Suprapubic skin (tissue), 4 donors: ENCODE measurements around the gene TEX51. TPM values are rescaled to one million over a fixed set of nuclear protein-coding genes. Genes with fewer than 3 reads are reported as not detected.

ENCODE experiments used
- DNase-seq, 2 donors: peaks; one replicate each; pipeline ENCODE4 v3.0.0-alpha.2; 2019; ENCODE audit warnings: low spot score in 2 of 2
- H3K27ac ChIP-seq: fragments of 200-600 bp; sonication (generic); one replicate; pipeline ENCODE4 v1.5.1; 2019
- H3K27me3 ChIP-seq: fragments of 200-600 bp; sonication (generic); one replicate; pipeline ENCODE4 v1.5.1; 2019
- H3K36me3 ChIP-seq: fragments of 200-600 bp; sonication (generic); one replicate; pipeline ENCODE4 v1.5.1; 2019
- H3K4me1 ChIP-seq: fragments of 200-600 bp; sonication (generic); one replicate; pipeline ENCODE4 v1.5.1; 2019
- H3K4me3 ChIP-seq: fragments of 200-600 bp; sonication (generic); one replicate; pipeline ENCODE4 v1.5.1; 2019; ENCODE audit warnings: mild to moderate bottlenecking
- H3K9me3 ChIP-seq: fragments of 200-600 bp; sonication (generic); one replicate; pipeline ENCODE4 v1.5.1; 2019
- EP300 ChIP-seq: sonication (generic); formaldehyde crosslinking; IDR thresholded peaks from one replicate; pipeline ENCODE4 v1.6.1; 2017; ENCODE audit warnings: antibody characterized with exemption
- POLR2A ChIP-seq, 2 donors: fragments of 450-650 bp; IDR thresholded peaks; one replicate each; pipeline ENCODE4 v1.6.1; 2017; ENCODE audit warnings: antibody characterized with exemption in 2 of 2, mild to moderate bottlenecking in 2 of 2, moderate library complexity in 2 of 2
- POLR2AphosphoS5 ChIP-seq, 3 donors: sonication (generic); formaldehyde crosslinking; IDR thresholded peaks; one replicate each; pipeline ENCODE4 v1.6.1; 2017; ENCODE audit warnings: antibody characterized with exemption in 3 of 3
- WGBS: methylation state at CpG from one replicate; pipeline ENCODE4 v1.1.5; 2018; 5-methylcytosine and 5-hydroxymethylcytosine counted together
- total RNA-seq, 4 donors: library from RNA; depleted of rRNA; stranded (reverse); fragments of >200 nt; gene quantifications; one replicate each; pipeline ENCODE4 v1.1.0, GENCODE V29; 2016
- TF ChIP-seq, protein P1 (sequence below), 2 donors: fragments of 200-600 bp in 1 of 2; fragments of 450-650 bp in 1 of 2; sonication (generic) in 1 of 2; IDR thresholded peaks; one replicate each; pipeline ENCODE4 v1.5.1; 2016 to 2019; ENCODE audit warnings: antibody characterized with exemption in 2 of 2, mild to moderate bottlenecking in 1 of 2, moderate library complexity in 1 of 2

TEX51 gene
- total RNA-seq, 4 donors from 2014 or later, result not detected

DNA sequence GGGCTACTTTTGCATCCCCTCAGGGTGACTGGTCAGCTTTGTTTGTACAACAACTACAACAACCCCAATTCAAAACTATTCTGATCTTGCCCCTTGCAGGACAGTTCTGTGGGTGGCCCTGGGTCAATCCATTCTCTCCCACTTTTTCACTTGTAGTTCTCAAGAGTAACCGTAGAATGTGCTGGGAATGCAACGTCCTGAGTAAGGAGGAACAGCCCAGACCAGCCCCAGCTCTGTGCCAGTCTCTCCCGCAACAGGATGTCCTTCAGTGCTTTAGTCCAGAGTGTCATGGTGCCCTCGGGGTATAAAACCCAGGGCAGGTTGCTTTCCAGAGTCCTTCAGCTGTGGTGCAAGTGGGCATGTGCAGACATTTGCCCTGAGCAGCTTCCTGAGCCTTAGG is 22.1 kb upstream of the TEX51 start:
- H3K27ac ChIP-seq, result no peak overlapping the region
- WGBS, result 67% methylated on average over 4 of the region's 4 CpGs
- no peaks in the 10 kb centered on the region for H3K4me1 ChIP-seq
- peak in 1 of 2 donors; percentile 14 for DNase-seq
- no peaks in the 10 kb centered on the region for H3K36me3 ChIP-seq
- no peak overlapping the region for H3K4me3 ChIP-seq
- peaks cover 4% of the 10 kb centered on the region for H3K9me3 ChIP-seq
- peaks cover 6% of the 10 kb centered on the region for H3K27me3 ChIP-seq
- TF ChIP-seq POLR2AphosphoS5 (IDR thresholded peaks at IDR 0.05) (no peak), POLR2A (IDR thresholded peaks at IDR 0.05) (no peak), EP300 (no peak)
- TF ChIP-seq, protein P1, sequence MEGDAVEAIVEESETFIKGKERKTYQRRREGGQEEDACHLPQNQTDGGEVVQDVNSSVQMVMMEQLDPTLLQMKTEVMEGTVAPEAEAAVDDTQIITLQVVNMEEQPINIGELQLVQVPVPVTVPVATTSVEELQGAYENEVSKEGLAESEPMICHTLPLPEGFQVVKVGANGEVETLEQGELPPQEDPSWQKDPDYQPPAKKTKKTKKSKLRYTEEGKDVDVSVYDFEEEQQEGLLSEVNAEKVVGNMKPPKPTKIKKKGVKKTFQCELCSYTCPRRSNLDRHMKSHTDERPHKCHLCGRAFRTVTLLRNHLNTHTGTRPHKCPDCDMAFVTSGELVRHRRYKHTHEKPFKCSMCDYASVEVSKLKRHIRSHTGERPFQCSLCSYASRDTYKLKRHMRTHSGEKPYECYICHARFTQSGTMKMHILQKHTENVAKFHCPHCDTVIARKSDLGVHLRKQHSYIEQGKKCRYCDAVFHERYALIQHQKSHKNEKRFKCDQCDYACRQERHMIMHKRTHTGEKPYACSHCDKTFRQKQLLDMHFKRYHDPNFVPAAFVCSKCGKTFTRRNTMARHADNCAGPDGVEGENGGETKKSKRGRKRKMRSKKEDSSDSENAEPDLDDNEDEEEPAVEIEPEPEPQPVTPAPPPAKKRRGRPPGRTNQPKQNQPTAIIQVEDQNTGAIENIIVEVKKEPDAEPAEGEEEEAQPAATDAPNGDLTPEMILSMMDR (IDR thresholded peaks at IDR 0.05), result no peak

DNA sequence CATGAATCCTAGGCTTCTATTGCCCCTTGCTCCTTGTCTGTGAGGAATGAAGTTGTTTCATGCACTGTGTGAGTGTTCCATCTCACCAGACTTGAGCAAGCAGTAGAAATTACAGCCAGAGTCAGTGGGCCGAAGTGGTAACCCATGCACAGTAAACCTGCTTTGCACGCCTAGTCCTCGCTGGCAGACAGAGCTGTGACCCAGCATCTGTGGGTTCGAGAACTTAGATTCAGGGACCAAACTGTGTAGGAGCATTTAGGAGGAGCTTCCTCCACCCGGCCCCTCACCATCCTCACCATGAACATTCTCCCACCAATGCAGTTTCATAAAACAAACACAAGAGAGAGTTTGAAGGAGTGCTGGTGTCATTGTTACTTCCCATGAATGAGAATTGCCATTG is 21.6 kb upstream of the TEX51 start:
- H3K27ac ChIP-seq, result no peak overlapping the region
- WGBS, result 89% methylated on average over 5 of the region's 5 CpGs
- H3K4me1 ChIP-seq, result no peaks in the 10 kb centered on the region
- no peak overlapping the region for H3K4me3 ChIP-seq
- H3K36me3 ChIP-seq, result no peaks in the 10 kb centered on the region
- peak in 1 of 2 donors; percentile 7 for DNase-seq
- peaks cover 4% of the 10 kb centered on the region for H3K9me3 ChIP-seq
- peaks cover 8% of the 10 kb centered on the region for H3K27me3 ChIP-seq
- TF ChIP-seq, protein P1 (IDR thresholded peaks at IDR 0.05), result no peak

DNA sequence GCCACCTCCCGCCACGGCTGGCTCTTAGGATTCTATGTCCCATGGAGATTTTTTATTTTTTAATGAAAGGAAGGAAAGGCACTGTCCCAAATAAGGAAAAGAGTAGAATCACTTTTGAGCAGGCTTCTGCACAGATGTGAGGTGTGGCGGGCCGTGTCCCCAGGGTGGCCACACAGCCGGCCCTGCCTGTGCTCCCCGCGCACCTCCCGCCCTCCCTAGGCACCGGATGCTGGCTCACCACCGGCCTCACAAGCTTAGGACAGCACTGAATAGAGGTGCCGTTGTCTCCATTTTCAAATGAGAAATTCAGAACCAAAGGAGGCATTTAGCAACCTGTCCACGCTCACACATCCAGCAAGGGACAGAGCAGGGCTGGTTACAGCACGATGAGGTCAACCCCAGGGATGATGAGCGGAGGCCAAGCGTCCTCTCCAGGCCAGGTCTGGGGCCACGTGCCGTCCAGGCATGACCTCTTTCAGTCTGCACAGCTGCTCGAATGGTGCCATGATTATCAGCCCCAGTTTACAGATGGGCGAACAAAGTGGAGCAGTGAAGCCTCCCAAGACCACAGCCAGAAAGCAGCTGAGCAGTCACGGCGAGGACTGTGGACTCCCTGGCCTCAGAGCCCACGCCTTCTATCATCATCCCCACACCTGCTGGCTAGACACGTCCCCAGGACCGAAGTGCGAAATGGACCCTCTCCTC is 20.7 kb upstream of the TEX51 start:
- peaks cover 8% of the 10 kb centered on the region for H3K27me3 ChIP-seq
- H3K27ac ChIP-seq, result no peak overlapping the region
- TF ChIP-seq POLR2A (IDR thresholded peaks at IDR 0.05) (no peak), EP300 (no peak), POLR2AphosphoS5 (IDR thresholded peaks at IDR 0.05) (no peak)
- TF ChIP-seq, protein P1 (IDR thresholded peaks at IDR 0.05), result no peak
- H3K4me3 ChIP-seq, result no peak overlapping the region
- WGBS, result 89% methylated on average over 19 of the region's 25 CpGs
- no peaks in the 10 kb centered on the region for H3K4me1 ChIP-seq
- H3K9me3 ChIP-seq, result peaks cover 4% of the 10 kb centered on the region
- DNase-seq, result peak in 1 of 2 donors; percentile 27
- no peaks in the 10 kb centered on the region for H3K36me3 ChIP-seq

DNA sequence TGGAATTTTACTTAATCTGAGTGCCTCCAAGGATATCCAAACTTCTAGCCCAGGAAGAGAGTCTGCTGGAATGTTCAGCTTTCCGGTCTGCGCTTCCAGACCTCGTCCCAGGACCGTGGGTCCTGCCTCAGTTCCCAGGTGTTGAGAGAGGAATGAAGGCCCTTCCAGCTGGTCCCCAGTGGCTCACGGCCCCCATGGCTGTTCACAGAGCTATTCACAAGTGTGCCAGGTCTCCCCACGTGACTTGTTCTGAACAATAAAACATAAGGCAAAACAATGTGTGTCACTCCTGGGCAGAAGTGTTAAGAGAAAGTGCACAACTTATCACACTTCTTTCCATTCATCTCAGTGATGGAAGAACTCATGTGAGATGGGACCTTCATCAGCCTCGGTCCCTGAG is 20.1 kb upstream of the TEX51 start:
- Histone ChIP-seq H3K27ac (no peak overlapping the region), H3K36me3 (no peaks in the 10 kb centered on the region)
- 64% methylated on average over 7 of the region's 7 CpGs for WGBS

More for the DNA sequence above, 20.1 kb upstream of the TEX51 start:
- Histone ChIP-seq H3K4me1 (no peaks in the 10 kb centered on the region), H3K4me3 (no peak overlapping the region), H3K27me3 (peaks cover 8% of the 10 kb centered on the region), H3K9me3 (peaks cover 4% of the 10 kb centered on the region)
- DNase-seq, result peak in 1 of 2 donors; percentile 9
- TF ChIP-seq, protein P1 (IDR thresholded peaks at IDR 0.05), result no peak
- TF ChIP-seq EP300 (no peak), POLR2AphosphoS5 (IDR thresholded peaks at IDR 0.05) (no peak), POLR2A (IDR thresholded peaks at IDR 0.05) (no peak)
